ENCODE results near the gene RARRES2. TPM values are rescaled to one million over a fixed set of nuclear protein-coding genes. Genes with fewer than 3 reads are reported as not detected.
A peak's percentile ranks its signal among the peaks of the same experiment; 100 is the strongest.

Gene RARRES2
- total RNA-seq, 1 donor from 2014 or later, result 19.4 TPM

GRCh38 chr7:150357270-150357669 is 15.8 kb upstream of the RARRES2 start:
- Histone ChIP-seq H3K27ac (ENCODE audit: low read depth, low read length) (no peak overlapping the region), H4K20me1 (ENCODE audit: insufficient read depth, low read length) (no peaks in the 10 kb centered on the region), H2AFZ (ENCODE audit: low read depth, low read length) (peak overlapping the region; percentile 1), H3K4me2 (ENCODE audit: low read length) (no peak overlapping the region), H3K4me1 (ENCODE audit: insufficient read depth, low read length) (peaks cover 2% of the 10 kb centered on the region), H3K9ac (ENCODE audit: low read length) (no peak overlapping the region), H3K36me3 (ENCODE audit: insufficient read depth, low read length) (no peaks in the 10 kb centered on the region), H3K4me3 (ENCODE audit: insufficient read depth, low read depth, low read length) (no peak overlapping the region), H3K27me3 (ENCODE audit: insufficient read depth, low read length) (no peaks in the 10 kb centered on the region), H3K79me2 (ENCODE audit: insufficient read depth, low read length) (no peaks in the 10 kb centered on the region), H3K9me3 (ENCODE audit: insufficient read depth, low read depth, low read length) (no peaks in the 10 kb centered on the region)
- DNase-seq (ENCODE audit: low read depth) (no peak), FAIRE-seq (no peak)
- Mint-ChIP-seq H3K9me3 (ENCODE audit: unreplicated experiment) (no peaks in the 10 kb centered on the region), H3K4me1 (ENCODE audit: low read depth, unreplicated experiment) (peaks cover 5% of the 10 kb centered on the region), H3K27me3 (ENCODE audit: low read depth, unreplicated experiment) (no peaks in the 10 kb centered on the region), H3K4me3 (ENCODE audit: unreplicated experiment) (no peak overlapping the region), H3K36me3 (ENCODE audit: low read depth, unreplicated experiment) (no peaks in the 10 kb centered on the region), H3K27ac (ENCODE audit: unreplicated experiment) (no peak overlapping the region)
- TF ChIP-seq CTCF (IDR thresholded peaks at IDR 0.05; ENCODE audit: insufficient read depth, low read depth, low read length) (no peak), EZH2 (IDR thresholded peaks at IDR 0.05; ENCODE audit: insufficient read depth, low read length) (no peak)

- DNase-seq (ENCODE audit: low read depth), result no peak
- Histone ChIP-seq H3K36me3 (ENCODE audit: insufficient read depth, low read length) (no peaks in the 10 kb centered on the region), H3K27me3 (ENCODE audit: insufficient read depth, low read length) (peaks cover 5% of the 10 kb centered on the region), H3K27ac (ENCODE audit: low read depth, low read length) (no peak overlapping the region), H3K4me1 (ENCODE audit: insufficient read depth, low read length) (peaks cover 2% of the 10 kb centered on the region), H4K20me1 (ENCODE audit: insufficient read depth, low read length) (no peaks in the 10 kb centered on the region), H3K9ac (ENCODE audit: low read length) (no peak overlapping the region), H3K79me2 (ENCODE audit: insufficient read depth, low read length) (no peaks in the 10 kb centered on the region), H2AFZ (ENCODE audit: low read depth, low read length) (no peak overlapping the region), H3K4me3 (ENCODE audit: insufficient read depth, low read depth, low read length) (no peak overlapping the region), H3K9me3 (ENCODE audit: insufficient read depth, low read depth, low read length) (no peaks in the 10 kb centered on the region), H3K4me2 (ENCODE audit: low read length) (no peak overlapping the region)
- Mint-ChIP-seq H3K27ac (ENCODE audit: unreplicated experiment) (no peak overlapping the region), H3K9me3 (ENCODE audit: unreplicated experiment) (no peaks in the 10 kb centered on the region), H3K27me3 (ENCODE audit: low read depth, unreplicated experiment) (no peaks in the 10 kb centered on the region), H3K36me3 (ENCODE audit: low read depth, unreplicated experiment) (no peaks in the 10 kb centered on the region), H3K4me1 (ENCODE audit: low read depth, unreplicated experiment) (no peaks in the 10 kb centered on the region), H3K4me3 (ENCODE audit: unreplicated experiment) (no peak overlapping the region)
- no peak for FAIRE-seq
- peak; percentile 63 for TF ChIP-seq CTCF (IDR thresholded peaks at IDR 0.05; ENCODE audit: insufficient read depth, low read depth, low read length)
- TF ChIP-seq EZH2 (IDR thresholded peaks at IDR 0.05; ENCODE audit: insufficient read depth, low read length), result no peak
Observed at GRCh38 chr7:150356265-150356897, 15.0 kb upstream of the RARRES2 start.

GRCh38 chr7:150355666-150356059 is 14.2 kb upstream of the RARRES2 start:
- Histone ChIP-seq H4K20me1 (ENCODE audit: insufficient read depth, low read length) (no peaks in the 10 kb centered on the region), H3K36me3 (ENCODE audit: insufficient read depth, low read length) (no peaks in the 10 kb centered on the region), H3K27ac (ENCODE audit: low read depth, low read length) (no peak overlapping the region), H3K9ac (ENCODE audit: low read length) (no peak overlapping the region), H3K9me3 (ENCODE audit: insufficient read depth, low read depth, low read length) (no peaks in the 10 kb centered on the region), H3K79me2 (ENCODE audit: insufficient read depth, low read length) (no peaks in the 10 kb centered on the region), H2AFZ (ENCODE audit: low read depth, low read length) (no peak overlapping the region), H3K4me2 (ENCODE audit: low read length) (no peak overlapping the region), H3K27me3 (ENCODE audit: insufficient read depth, low read length) (peaks cover 6% of the 10 kb centered on the region), H3K4me3 (ENCODE audit: insufficient read depth, low read depth, low read length) (no peak overlapping the region), H3K4me1 (ENCODE audit: insufficient read depth, low read length) (peaks cover 2% of the 10 kb centered on the region)
- TF ChIP-seq CTCF (IDR thresholded peaks at IDR 0.05; ENCODE audit: insufficient read depth, low read depth, low read length) (no peak), EZH2 (IDR thresholded peaks at IDR 0.05; ENCODE audit: insufficient read depth, low read length) (no peak)
- Mint-ChIP-seq H3K4me3 (ENCODE audit: unreplicated experiment) (no peak overlapping the region), H3K4me1 (ENCODE audit: low read depth, unreplicated experiment) (no peaks in the 10 kb centered on the region), H3K9me3 (ENCODE audit: unreplicated experiment) (no peaks in the 10 kb centered on the region), H3K27me3 (ENCODE audit: low read depth, unreplicated experiment) (no peaks in the 10 kb centered on the region), H3K27ac (ENCODE audit: unreplicated experiment) (no peak overlapping the region), H3K36me3 (ENCODE audit: low read depth, unreplicated experiment) (no peaks in the 10 kb centered on the region)
- no peak for FAIRE-seq
- no peak for DNase-seq (ENCODE audit: low read depth)
